HG02623 (cell line): ENCODE measurements around the gene PDE4A.
A peak's percentile ranks its signal among the peaks of the same experiment; 100 is the strongest.
"Not testable (repeated sequence)": the region's sequence is repeated elsewhere in the genome, so short reads cannot be mapped to it uniquely, and the experiment has no call there.

Source experiments
- ATAC-seq: cut with Tn5 transposase; IDR thresholded peaks from one replicate; pipeline ENCODE4 v1.9.1; 2021; ENCODE audit warnings: moderate library complexity; ENCODE audit not compliant: unreplicated experiment

Gene PDE4A

GRCh38 chr19:10420444-10421239, at the start of gene PDE4A:
Gene PDE4A (plus strand): TSS chr19:10420538. CDS start chr19:10420765, 227 bp downstream.
- ATAC-seq, result no peak

GRCh38 chr19:10372690-10373089, 47.6 kb upstream of the PDE4A start:
- ATAC-seq, result no peak

- no peak for ATAC-seq
These were observed 45.4 kb upstream of the PDE4A start for GRCh38 chr19:10374931-10375330.

- not testable (repeated sequence) for ATAC-seq
These were observed 43.1 kb upstream of the PDE4A start for GRCh38 chr19:10377140-10377640.

- no peak for ATAC-seq
These were observed 42.2 kb upstream of the PDE4A start for GRCh38 chr19:10378124-10378523.

GRCh38 chr19:10379880-10380312, 40.4 kb upstream of the PDE4A start:
- ATAC-seq, result no peak

GRCh38 chr19:10380313-10381102, 39.8 kb upstream of the PDE4A start, which contains the start of gene TYK2:
Gene TYK2 (minus strand): TSS chr19:10380572. CDS start chr19:10378406, 2,166 bp downstream.
- peak; percentile 93 for ATAC-seq

- not testable (repeated sequence) for ATAC-seq
These were observed 37.2 kb upstream of the PDE4A start for GRCh38 chr19:10383223-10383499.

- no peak for ATAC-seq
These were observed 35.8 kb upstream of the PDE4A start for GRCh38 chr19:10384580-10384979.

GRCh38 chr19:10388957-10389356, 31.4 kb upstream of the PDE4A start:
- no peak for ATAC-seq

GRCh38 chr19:10389863-10390262, 30.5 kb upstream of the PDE4A start:
- no peak for ATAC-seq

- ATAC-seq, result no peak
These were observed 29.6 kb upstream of the PDE4A start for GRCh38 chr19:10390652-10391286.

GRCh38 chr19:10392120-10392519, 28.2 kb upstream of the PDE4A start:
- no peak for ATAC-seq

GRCh38 chr19:10393137-10393536, 27.2 kb upstream of the PDE4A start:
- no peak for ATAC-seq

- ATAC-seq, result no peak
These were observed 25.3 kb upstream of the PDE4A start for GRCh38 chr19:10395003-10395402.

- ATAC-seq, result no peak
These were observed 24.9 kb upstream of the PDE4A start for GRCh38 chr19:10395436-10395835.

- no peak for ATAC-seq
These were observed 24.4 kb upstream of the PDE4A start for GRCh38 chr19:10395917-10396316.

GRCh38 chr19:10398819-10399218, 21.5 kb upstream of the PDE4A start:
- no peak for ATAC-seq

GRCh38 chr19:10399340-10399739, 21.0 kb upstream of the PDE4A start:
- ATAC-seq, result not testable (repeated sequence)

- no peak for ATAC-seq
These were observed 20.5 kb upstream of the PDE4A start for GRCh38 chr19:10399878-10400277.

- no peak for ATAC-seq
These were observed 17.8 kb upstream of the PDE4A start for GRCh38 chr19:10402441-10403038.
